HTR-8/SVneo (cell line): ENCODE data around the gene TPH2.

Source experiments
- DNase-seq: peaks from one replicate; pipeline ENCODE4 v3.0.0; 2011; ENCODE audit warnings: low spot score, mixed read lengths; ENCODE audit not compliant: insufficient read length
- FAIRE-seq: peaks from 2 replicates; lab custom pipeline; 2011; peaks lifted over from hg19 to GRCh38; lab: Jason Lieb, UNC

The TPH2 gene

GRCh38 chr12:72077111-72077820 is 138.6 kb downstream of the TPH2 start:
- FAIRE-seq (no peak), DNase-seq (no peak)

- DNase-seq, result no peak
- no peak for FAIRE-seq
Measured at GRCh38 chr12:72081777-72082176, 143.1 kb downstream of the TPH2 start.
